Brain microvascular endothelial cell (primary cell): Measurements from ENCODE around the gene SLX9.

ENCODE experiments used
- DNase-seq: peaks from one replicate; pipeline ENCODE4 v3.0.0-alpha.2; 2020
- H3K27ac ChIP-seq: fragments of 250-450 bp; sonication (Bioruptor Pico); 2 replicates; pipeline ENCODE4 v1.5.1; 2020; ENCODE audit warnings: mild to moderate bottlenecking, moderate library complexity
- H3K27me3 ChIP-seq: fragments of 250-450 bp; sonication (Bioruptor Pico); replicated peaks from 2 replicates; pipeline ENCODE4 v1.5.1; 2020; ENCODE audit warnings: mild to moderate bottlenecking
- H3K36me3 ChIP-seq: fragments of 250-450 bp; sonication (Bioruptor Pico); replicated peaks from 2 replicates; pipeline ENCODE4 v1.5.1; 2020; ENCODE audit warnings: mild to moderate bottlenecking
- H3K4me3 ChIP-seq: 2 replicates; pipeline ENCODE4 v1.5.1; 2011; ENCODE audit warnings: low read depth, mild to moderate bottlenecking, control low read depth, low read length, moderate library complexity
- in situ Hi-C: cut with HindIII; loops from 2 replicates; pipeline ENCODE4 v1.10.0; 2017; ENCODE audit warnings: low sequenced_read_pairs, low pct_ligation_motif_present
- TF ChIP-seq, protein P1 (sequence below): IDR thresholded peaks from 2 replicates; pipeline ENCODE4 v1.5.1; 2011; ENCODE audit warnings: low read depth, mild to moderate bottlenecking, moderate library complexity, low read length, control low read depth, inconsistent platforms; ENCODE audit errors: missing control alignments

The SLX9 gene

DNA sequence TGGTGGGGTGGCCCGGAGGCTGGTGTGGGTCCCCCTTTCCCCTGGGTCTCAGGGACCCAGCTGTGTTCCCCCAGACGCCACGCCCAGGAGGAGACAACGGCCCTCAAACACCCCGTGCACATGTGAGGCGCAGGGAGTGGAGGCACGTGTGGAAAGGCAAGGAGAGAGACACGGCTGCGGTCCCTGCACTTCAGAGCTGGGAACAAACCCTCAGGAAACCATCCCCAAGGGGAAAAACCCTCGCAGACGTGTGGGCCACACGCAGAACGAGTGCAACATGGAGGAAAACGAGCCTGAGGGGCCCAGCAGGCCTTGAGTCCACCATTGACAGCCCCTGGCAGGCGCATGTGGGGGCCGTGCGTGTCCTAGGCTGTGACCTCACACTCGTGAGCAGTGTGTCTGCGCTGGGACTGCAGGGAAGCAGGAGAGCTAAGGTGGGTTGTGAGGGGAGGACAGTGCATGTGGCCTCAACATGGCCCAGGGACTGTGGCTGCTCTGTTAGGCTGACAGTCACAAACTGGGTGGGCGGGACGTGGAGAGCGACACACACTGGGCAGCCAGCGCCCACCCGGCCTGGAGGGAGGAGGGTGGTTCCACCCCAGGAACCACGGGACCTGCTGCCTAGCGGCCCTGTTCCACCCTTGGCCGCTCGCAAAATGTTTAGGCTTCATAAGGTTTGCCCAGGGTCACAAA, 39.1 kb upstream of the SLX9 start:
- DNase-seq, result no peak
- Histone ChIP-seq H3K27me3 (peaks cover 47% of the 10 kb centered on the region), H3K36me3 (no peaks in the 10 kb centered on the region), H3K4me3 (no peak overlapping the region), H3K27ac (no peak overlapping the region)
- TF ChIP-seq, protein P1, sequence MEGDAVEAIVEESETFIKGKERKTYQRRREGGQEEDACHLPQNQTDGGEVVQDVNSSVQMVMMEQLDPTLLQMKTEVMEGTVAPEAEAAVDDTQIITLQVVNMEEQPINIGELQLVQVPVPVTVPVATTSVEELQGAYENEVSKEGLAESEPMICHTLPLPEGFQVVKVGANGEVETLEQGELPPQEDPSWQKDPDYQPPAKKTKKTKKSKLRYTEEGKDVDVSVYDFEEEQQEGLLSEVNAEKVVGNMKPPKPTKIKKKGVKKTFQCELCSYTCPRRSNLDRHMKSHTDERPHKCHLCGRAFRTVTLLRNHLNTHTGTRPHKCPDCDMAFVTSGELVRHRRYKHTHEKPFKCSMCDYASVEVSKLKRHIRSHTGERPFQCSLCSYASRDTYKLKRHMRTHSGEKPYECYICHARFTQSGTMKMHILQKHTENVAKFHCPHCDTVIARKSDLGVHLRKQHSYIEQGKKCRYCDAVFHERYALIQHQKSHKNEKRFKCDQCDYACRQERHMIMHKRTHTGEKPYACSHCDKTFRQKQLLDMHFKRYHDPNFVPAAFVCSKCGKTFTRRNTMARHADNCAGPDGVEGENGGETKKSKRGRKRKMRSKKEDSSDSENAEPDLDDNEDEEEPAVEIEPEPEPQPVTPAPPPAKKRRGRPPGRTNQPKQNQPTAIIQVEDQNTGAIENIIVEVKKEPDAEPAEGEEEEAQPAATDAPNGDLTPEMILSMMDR, result no peak
- in situ Hi-C loops, result no loop called here

DNA sequence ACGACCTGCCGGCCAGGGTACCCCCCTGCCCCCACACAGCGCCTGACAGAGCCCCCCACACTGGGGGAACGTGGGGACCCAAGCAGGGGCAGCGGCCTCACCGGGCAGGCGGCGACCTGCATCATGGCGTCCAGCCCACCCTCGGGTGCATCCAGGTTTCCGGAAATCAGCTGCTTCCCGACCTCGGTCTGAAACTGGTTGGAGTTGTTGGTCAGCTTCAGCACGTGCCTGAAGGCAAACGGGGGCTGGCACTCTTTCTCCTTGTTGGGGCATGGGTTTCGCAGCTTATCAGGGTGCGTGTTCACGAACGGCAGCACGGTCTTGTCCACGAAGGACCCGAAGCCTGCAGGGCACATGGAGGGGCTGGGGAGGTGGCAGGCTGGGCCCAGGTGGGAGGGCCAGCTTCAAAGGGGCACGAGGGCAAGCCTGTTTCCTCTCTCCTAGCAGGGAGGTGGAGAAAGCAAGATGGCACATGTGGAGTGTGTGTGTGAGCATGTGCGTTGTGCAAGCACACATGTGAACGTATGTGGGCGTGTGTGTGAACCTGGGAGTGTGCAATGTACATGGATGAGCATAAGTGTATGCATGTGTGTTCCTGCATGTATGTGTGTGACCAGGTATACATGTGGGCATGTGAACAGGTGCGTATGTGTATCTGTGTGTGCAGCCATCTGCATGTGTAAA, 38.3 kb upstream of the SLX9 start:
- TF ChIP-seq, protein P1, result no peak
- Histone ChIP-seq H3K4me3 (no peak overlapping the region), H3K36me3 (no peaks in the 10 kb centered on the region), H3K27ac (no peak overlapping the region), H3K27me3 (peaks cover 52% of the 10 kb centered on the region)
- no peak for DNase-seq
- in situ Hi-C loops, result no loop called here

- in situ Hi-C loops, result no loop called here
- Histone ChIP-seq H3K27me3 (peaks cover 55% of the 10 kb centered on the region), H3K27ac (no peak overlapping the region), H3K36me3 (no peaks in the 10 kb centered on the region), H3K4me3 (no peak overlapping the region)
- no peak for DNase-seq
- TF ChIP-seq, protein P1, result no peak
Observed at GRCh38 chr21:44902268-44903049, 37.4 kb upstream of the SLX9 start.

DNA sequence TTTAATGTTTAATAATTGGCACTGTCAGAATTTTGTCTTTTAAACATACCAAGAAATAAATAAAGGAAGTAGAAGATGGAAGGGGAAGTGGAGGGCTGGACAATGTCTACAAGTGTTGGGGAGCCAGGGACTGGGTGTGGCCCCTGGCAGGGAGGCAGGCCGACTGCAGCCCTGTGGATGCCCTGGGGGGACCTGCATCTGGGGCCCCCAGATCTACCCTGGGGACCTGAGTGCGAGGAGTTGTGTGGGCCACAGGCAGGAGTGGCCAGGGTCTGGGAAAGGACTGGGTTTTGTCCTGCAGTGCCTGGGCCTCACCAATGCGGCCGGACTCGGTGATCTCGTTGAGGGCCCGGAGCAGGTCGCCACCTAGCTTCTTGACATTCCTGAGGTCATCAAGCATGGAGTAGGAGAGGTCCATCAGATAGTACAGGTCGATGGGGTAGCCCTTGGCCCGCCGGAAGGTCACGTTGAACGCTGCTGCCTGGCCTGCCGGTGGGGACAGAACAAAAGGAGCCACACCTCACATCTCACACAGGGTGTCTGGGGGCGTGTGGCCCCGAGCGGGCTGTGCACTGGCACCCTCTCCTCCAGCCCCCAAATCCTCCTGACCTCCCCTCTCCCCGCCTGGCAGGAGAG, 36.7 kb upstream of the SLX9 start:
- Histone ChIP-seq H3K36me3 (no peaks in the 10 kb centered on the region), H3K27ac (no peak overlapping the region), H3K4me3 (no peak overlapping the region), H3K27me3 (peaks cover 54% of the 10 kb centered on the region)
- no peak for DNase-seq
- TF ChIP-seq, protein P1, result no peak
- in situ Hi-C loops, result no loop called here

GRCh38 chr21:44903689-44904088, 36.1 kb upstream of the SLX9 start:
- H3K36me3 ChIP-seq, result no peaks in the 10 kb centered on the region
- H3K4me3 ChIP-seq, result no peak overlapping the region
- TF ChIP-seq, protein P1, result no peak
- no peak overlapping the region for H3K27ac ChIP-seq
- in situ Hi-C loops, result no loop called here
- DNase-seq, result no peak
- H3K27me3 ChIP-seq, result peaks cover 52% of the 10 kb centered on the region
